IMR-90 (cell line): ENCODE results near the gene TGM4. TPM values are rescaled to one million over a fixed set of nuclear protein-coding genes. Genes with fewer than 3 reads are reported as not detected.

Experiments
- ATAC-seq: fragments of 200-7000 bp; cut with Tn5 transposase; 2 replicates; pipeline ENCODE4 v1.9.1; 2020; ENCODE audit warnings: low read depth, mild to moderate bottlenecking, moderate library complexity
- BruUV-seq: library from RNA; stranded (reverse); fragments of 400-500 nt; replicated peaks from 2 replicates; lab custom pipeline; 2021; lab: Mats Ljungman, UMichigan
- CTCF ChIA-PET: fragments of 300-600 bp; formaldehyde crosslinking; extraction: SDS; loops from one replicate; lab custom pipeline; 2021; ENCODE audit warnings: antibody characterized with exemption; lab: Yijun Ruan, JAX
- POLR2A ChIA-PET: fragments of 300-600 bp; sonication (Branson Sonifier 250); formaldehyde crosslinking; loops from one replicate; lab custom pipeline; 2022; ENCODE audit warnings: antibody characterized with exemption; ENCODE audit not compliant: unreplicated experiment; lab: Charles Lee
- DNase-seq: peaks from one replicate; pipeline ENCODE4 v3.0.0; 2013
- H2AFZ ChIP-seq: replicated peaks from 2 replicates; pipeline ENCODE3; 2013; ENCODE audit warnings: low read length, mild to moderate bottlenecking; ENCODE audit not compliant: poor library complexity
- H2AK5ac ChIP-seq: 2 replicates; pipeline ENCODE4 v1.6.1; 2013; ENCODE audit warnings: low read depth, low read length, inconsistent platforms
- H2AK9ac ChIP-seq: replicated peaks from 2 replicates; pipeline ENCODE3; 2013; ENCODE audit warnings: mild to moderate bottlenecking, low read depth, low read length, moderate library complexity; ENCODE audit not compliant: poor library complexity
- H2BK120ac ChIP-seq: 2 replicates; pipeline ENCODE4 v1.6.1; 2013; ENCODE audit warnings: low read depth, low read length, inconsistent platforms
- H2BK15ac ChIP-seq: 3 replicates; pipeline ENCODE4 v1.6.1; 2013; ENCODE audit warnings: low read depth, low read length, inconsistent platforms
- H2BK20ac ChIP-seq: 2 replicates; pipeline ENCODE4 v1.6.1; 2013; ENCODE audit warnings: low read depth, mild to moderate bottlenecking, inconsistent platforms, low read length, moderate library complexity
- H2BK5ac ChIP-seq: 2 replicates; pipeline ENCODE4 v1.6.1; 2013; ENCODE audit warnings: mild to moderate bottlenecking, low read depth, low read length, inconsistent platforms; ENCODE audit not compliant: poor library complexity, severe bottlenecking
- H3K14ac ChIP-seq: replicated peaks from 2 replicates; pipeline ENCODE4 v1.6.1; 2013; ENCODE audit warnings: low read depth, low read length, inconsistent platforms
- H3K18ac ChIP-seq: 2 replicates; pipeline ENCODE4 v1.6.1; 2013; ENCODE audit warnings: low read depth, low read length, control low read depth
- H3K23ac ChIP-seq: 2 replicates; pipeline ENCODE4 v1.6.1; 2013; ENCODE audit warnings: low read depth, low read length, inconsistent platforms
- H3K27ac ChIP-seq: 2 replicates; pipeline ENCODE4 v1.5.1; 2013; ENCODE audit warnings: mild to moderate bottlenecking, control low read depth, low read length; ENCODE audit not compliant: insufficient read depth
- H3K27me3 ChIP-seq: 2 replicates; pipeline ENCODE4 v1.6.1; 2013; ENCODE audit warnings: low read length; ENCODE audit not compliant: control insufficient read depth, insufficient read depth
- H3K36me3 ChIP-seq: 2 replicates; pipeline ENCODE4 v1.6.1; 2013; ENCODE audit warnings: low read length, mixed read lengths; ENCODE audit not compliant: control insufficient read depth, insufficient read depth
- H3K4ac ChIP-seq: 2 replicates; pipeline ENCODE4 v1.6.1; 2013; ENCODE audit warnings: low read depth, low read length, inconsistent platforms
- H3K4me1 ChIP-seq: 2 replicates; pipeline ENCODE4 v1.6.1; 2013; ENCODE audit warnings: low read length, mixed read lengths; ENCODE audit not compliant: control insufficient read depth, insufficient read depth
- H3K4me2 ChIP-seq: 2 replicates; pipeline ENCODE4 v1.6.1; 2013; ENCODE audit warnings: low read depth, mild to moderate bottlenecking, control low read depth, low read length, moderate library complexity
- H3K4me3 ChIP-seq: 2 replicates; pipeline ENCODE4 v1.5.1; 2013; ENCODE audit warnings: low read depth, mild to moderate bottlenecking, control low read depth, low read length, moderate library complexity; ENCODE audit not compliant: insufficient read depth
- H3K56ac ChIP-seq: 2 replicates; pipeline ENCODE4 v1.6.1; 2013; ENCODE audit warnings: low read length, inconsistent platforms; ENCODE audit not compliant: insufficient read depth; ENCODE audit errors: extremely low read depth
- H3K79me1 ChIP-seq, 2 experiments: 2 replicates each; pipeline ENCODE4 v1.6.1; 2013; ENCODE audit warnings: low read length in 2 of 2, inconsistent platforms in 1 of 2, low read depth in 1 of 2
- H3K9ac ChIP-seq: 2 replicates; pipeline ENCODE4 v1.6.1; 2013; ENCODE audit warnings: low read depth, low read length, control low read depth
- H3K9me1 ChIP-seq: 2 replicates; pipeline ENCODE4 v1.6.1; 2013; ENCODE audit warnings: low read length, inconsistent platforms; ENCODE audit not compliant: insufficient read depth
- H3K9me3 ChIP-seq: 2 replicates; pipeline ENCODE4 v1.6.1; 2013; ENCODE audit warnings: low read length; ENCODE audit not compliant: control insufficient read depth, insufficient read depth
- H4K20me1 ChIP-seq: 2 replicates; pipeline ENCODE4 v1.6.1; 2013; ENCODE audit warnings: low read length, inconsistent platforms; ENCODE audit not compliant: insufficient read depth
- H4K5ac ChIP-seq: 2 replicates; pipeline ENCODE4 v1.6.1; 2013; ENCODE audit warnings: mild to moderate bottlenecking, low read depth, low read length, control low read depth
- H4K8ac ChIP-seq, 2 experiments: 2 replicates each; pipeline ENCODE4 v1.6.1; 2013; ENCODE audit warnings: low read depth in 2 of 2, low read length in 2 of 2, control low read depth in 1 of 2, inconsistent platforms in 1 of 2
- H4K91ac ChIP-seq: 2 replicates; pipeline ENCODE4 v1.6.1; 2013; ENCODE audit warnings: low read depth, low read length, inconsistent platforms; ENCODE audit not compliant: insufficient read depth
- BHLHE40 ChIP-seq: fragments of 150-350 bp; IDR thresholded peaks from 2 replicates; pipeline ENCODE4 v1.6.1; 2016; ENCODE audit warnings: mild to moderate bottlenecking, low read depth, low read length
- CEBPB ChIP-seq: IDR thresholded peaks from 2 replicates; pipeline ENCODE4 v1.6.1; 2012; ENCODE audit warnings: low read depth, low read length, improper control_type of control experiment
- CHD1 ChIP-seq: IDR thresholded peaks from 2 replicates; pipeline ENCODE4 v1.6.1; 2012; ENCODE audit warnings: low read depth, low read length, improper control_type of control experiment
- CTCF ChIP-seq: conservative IDR thresholded peaks from 2 replicates; pipeline ENCODE4 v1.5.1; 2012; ENCODE audit warnings: mild to moderate bottlenecking, low read depth, low read length, improper control_type of control experiment
- ELK1 ChIP-seq: fragments of 150-350 bp; IDR thresholded peaks from 2 replicates; pipeline ENCODE4 v1.6.1; 2016; ENCODE audit warnings: low read depth, mild to moderate bottlenecking, low read length, moderate library complexity, borderline replicate concordance
- FOS ChIP-seq: fragments of 150-350 bp; IDR thresholded peaks from 2 replicates; pipeline ENCODE4 v1.6.1; 2016; ENCODE audit warnings: low read depth, low read length
- MAFK ChIP-seq: IDR thresholded peaks from 2 replicates; pipeline ENCODE4 v1.6.1; 2012; ENCODE audit warnings: low read depth, low read length, improper control_type of control experiment
- MAZ ChIP-seq: IDR thresholded peaks from 2 replicates; pipeline ENCODE4 v1.6.1; 2012; ENCODE audit warnings: low read depth, mild to moderate bottlenecking, low read length, improper control_type of control experiment, moderate library complexity, borderline replicate concordance
- MXI1 ChIP-seq: IDR thresholded peaks from 2 replicates; pipeline ENCODE4 v1.6.1; 2012; ENCODE audit warnings: low read depth, mild to moderate bottlenecking, low read length, moderate library complexity, borderline replicate concordance
- NFE2L2 ChIP-seq: fragments of 150-350 bp; IDR thresholded peaks from 2 replicates; pipeline ENCODE4 v1.6.1; 2016; ENCODE audit warnings: low read depth, mild to moderate bottlenecking, low read length
- POLR2A ChIP-seq: IDR thresholded peaks from 2 replicates; pipeline ENCODE4 v1.6.1; 2012; ENCODE audit warnings: mild to moderate bottlenecking, low read depth, low read length
- RAD21 ChIP-seq: IDR thresholded peaks from 2 replicates; pipeline ENCODE4 v1.6.1; 2012; ENCODE audit warnings: low read length, improper control_type of control experiment
- RCOR1 ChIP-seq: IDR thresholded peaks from 2 replicates; pipeline ENCODE4 v1.6.1; 2012; ENCODE audit warnings: mild to moderate bottlenecking, low read length, improper control_type of control experiment; ENCODE audit not compliant: insufficient replicate concordance
- RFX5 ChIP-seq: IDR thresholded peaks from 2 replicates; pipeline ENCODE4 v1.8.0; 2012; ENCODE audit warnings: low read depth, mild to moderate bottlenecking, low read length, moderate library complexity
- SMC3 ChIP-seq: fragments of 150-350 bp; IDR thresholded peaks from 2 replicates; pipeline ENCODE4 v1.6.1; 2016; ENCODE audit warnings: low read depth, mild to moderate bottlenecking, antibody characterized with exemption, low read length, moderate library complexity
- USF2 ChIP-seq: fragments of 150-350 bp; IDR thresholded peaks from 2 replicates; pipeline ENCODE4 v1.6.1; 2017; ENCODE audit warnings: mild to moderate bottlenecking, antibody characterized with exemption, low read length, low read depth
- WGBS, 2 experiments: methylation state at CpG; one replicate each; pipeline versions ENCODE4 v1.1.5 to v1.1.7; 2013; ENCODE audit warnings: missing lambda C conversion rate in 2 of 2; ENCODE audit not compliant: insufficient read length in 1 of 2; ENCODE audit errors: extremely low coverage in 2 of 2; 5-methylcytosine and 5-hydroxymethylcytosine counted together
- dilution Hi-C: fragments of 300-500 bp; cut with HindIII; formaldehyde crosslinking; loops from one replicate; pipeline ENCODE4 v1.14.3; 2018; ENCODE audit warnings: low sequenced_read_pairs; ENCODE audit not compliant: unreplicated experiment
- in situ Hi-C: fragments of 300-500 bp; cut with MboI; formaldehyde crosslinking; loops from 3 replicates; pipeline ENCODE4 v1.14.3; 2019; ENCODE audit warnings: low sequenced_read_pairs, inconsistent platforms, mixed read lengths
- intact Hi-C: fragments of 100-400 bp; cut with micrococcal nuclease; formaldehyde crosslinking; loops from 2 replicates; pipeline ENCODE4 v1.10.0; 2022
- polyA plus RNA-seq, 3 experiments: library from polyadenylated mRNA; depleted of rRNA; stranded (reverse); fragments of >200 nt; gene quantifications; 2 replicates each; pipeline ENCODE4 v1.2.3, GENCODE V29; 2012; ENCODE audit warnings: low replicate concordance in 1 of 3
- total RNA-seq: library from RNA; depleted of rRNA; stranded (reverse); fragments of >200 nt; gene quantifications from 2 replicates; pipeline ENCODE4 v1.2.3, GENCODE V29; 2012

Gene TGM4
- total and polyA plus RNA-seq, 2 of the 4 experiments (the other 2 are of a cell fraction) = under 0.01 to 0.10 TPM

- no peak overlapping the region for H2BK5ac ChIP-seq
- DNase-seq (no peak), ATAC-seq (no peak)
- H3K4me2 ChIP-seq = no peak overlapping the region
- H2AK9ac ChIP-seq = no peak overlapping the region
- dilution Hi-C loops (no loop called here), in situ Hi-C loops (loop anchor here (10.0 kb wide), 1 partner anchor 374 kb away; no protein-coding TSS in a partner anchor), intact Hi-C loops (no loop called here)
- no peak overlapping the region for H3K27ac ChIP-seq
- no TSS peak for BruUV-seq
- no peaks in the 10 kb centered on the region for H3K36me3 ChIP-seq
- no peak overlapping the region for H2AK5ac ChIP-seq
- no peaks in the 10 kb centered on the region for H3K4me1 ChIP-seq
- H4K8ac ChIP-seq = no peak overlapping the region
- H4K91ac ChIP-seq = no peak overlapping the region
- H3K18ac ChIP-seq = no peak overlapping the region
- ChIA-PET CTCF (no interaction called here), POLR2A (interaction anchor here (0.6 kb wide), 1 partner anchor 636 kb away, joined by 20 read pairs; no protein-coding TSS in a partner anchor)
- H3K56ac ChIP-seq = no peak overlapping the region
- no peaks in the 10 kb centered on the region for H3K9me3 ChIP-seq
- H2BK120ac ChIP-seq = no peak overlapping the region
- WGBS, 2 experiments = no CpG with 5 or more reads among the region's 2 CpGs
- H3K4me3 ChIP-seq = no peak overlapping the region
- no peaks in the 10 kb centered on the region for H4K20me1 ChIP-seq
- H3K23ac ChIP-seq = no peak overlapping the region
- H2BK15ac ChIP-seq = no peak overlapping the region
- TF ChIP-seq BHLHE40 (no peak), NFE2L2 (no peak), USF2 (no peak), RFX5 (no peak), POLR2A (no peak), CHD1 (no peak), MAZ (no peak), MAFK (no peak), RAD21 (no peak), FOS (no peak), SMC3 (no peak), CTCF (no peak), ELK1 (no peak), CEBPB (no peak), RCOR1 (no peak), MXI1 (no peak)
- no peak overlapping the region for H4K5ac ChIP-seq
- no peaks in the 10 kb centered on the region for H3K9me1 ChIP-seq
- no peak overlapping the region for H3K4ac ChIP-seq
- H3K9ac ChIP-seq = no peak overlapping the region
- H2BK20ac ChIP-seq = no peak overlapping the region
- no peaks in the 10 kb centered on the region for H3K79me1 ChIP-seq
- H3K14ac ChIP-seq = no peak overlapping the region
- H3K27me3 ChIP-seq = no peaks in the 10 kb centered on the region; the same call in 1 of the 2 replicates
- no peak overlapping the region for H2AFZ ChIP-seq
Observed at GRCh38 chr3:44909063-44909462, 34.7 kb downstream of the TGM4 start.
